ENCODE data around the gene R3HDM1.

- TF ChIP-seq, protein P1, sequence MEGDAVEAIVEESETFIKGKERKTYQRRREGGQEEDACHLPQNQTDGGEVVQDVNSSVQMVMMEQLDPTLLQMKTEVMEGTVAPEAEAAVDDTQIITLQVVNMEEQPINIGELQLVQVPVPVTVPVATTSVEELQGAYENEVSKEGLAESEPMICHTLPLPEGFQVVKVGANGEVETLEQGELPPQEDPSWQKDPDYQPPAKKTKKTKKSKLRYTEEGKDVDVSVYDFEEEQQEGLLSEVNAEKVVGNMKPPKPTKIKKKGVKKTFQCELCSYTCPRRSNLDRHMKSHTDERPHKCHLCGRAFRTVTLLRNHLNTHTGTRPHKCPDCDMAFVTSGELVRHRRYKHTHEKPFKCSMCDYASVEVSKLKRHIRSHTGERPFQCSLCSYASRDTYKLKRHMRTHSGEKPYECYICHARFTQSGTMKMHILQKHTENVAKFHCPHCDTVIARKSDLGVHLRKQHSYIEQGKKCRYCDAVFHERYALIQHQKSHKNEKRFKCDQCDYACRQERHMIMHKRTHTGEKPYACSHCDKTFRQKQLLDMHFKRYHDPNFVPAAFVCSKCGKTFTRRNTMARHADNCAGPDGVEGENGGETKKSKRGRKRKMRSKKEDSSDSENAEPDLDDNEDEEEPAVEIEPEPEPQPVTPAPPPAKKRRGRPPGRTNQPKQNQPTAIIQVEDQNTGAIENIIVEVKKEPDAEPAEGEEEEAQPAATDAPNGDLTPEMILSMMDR (IDR thresholded peaks at IDR 0.05) = no peak
- TF ChIP-seq POLR2A (IDR thresholded peaks at IDR 0.05) (no peak), POLR2AphosphoS5 (IDR thresholded peaks at IDR 0.05) (no peak)
Measured at GRCh38 chr2:135674453-135674852, 143.2 kb downstream of the R3HDM1 start.

Measured in prostate gland (tissue), 2 donors.